ENCODE measurements around the gene LBHD2.

The LBHD2 gene

GRCh38 chr14:103093856-103094405, 9.9 kb downstream of the LBHD2 start:
- ChIA-PET CTCF (interaction anchor here (0.6 to 1.1 kb wide), 3 partner anchors 11 to 199 kb away, joined by 3 read pairs; no protein-coding TSS in a partner anchor), POLR2A (ENCODE audit: low non-redundant PET) (no interaction called here)
- TF ChIP-seq CTCF (conservative IDR thresholded peaks at IDR 0.05; ENCODE audit: low read depth) = no peak
- peak overlapping the region; percentile 3; the same call in 1 of the 2 replicates for H3K27ac ChIP-seq
- DNase-seq (ENCODE audit: low spot score) = no peak

GRCh38 chr14:103094406-103095209, 10.6 kb downstream of the LBHD2 start, which contains the start of gene EXOC3L4:
TSS of gene EXOC3L4 (plus strand) at chr14:103094725. CDS start at chr14:103100220, 5,495 bp downstream.
- POLR2A ChIA-PET (ENCODE audit: low non-redundant PET) = interaction anchor here (0.6 kb wide), 1 partner anchor 183 kb away, joined by 7 read pairs; no protein-coding TSS in a partner anchor
- peak within 1 kb of the TSS; percentile 5; the same call in 1 of the 2 replicates for H3K27ac ChIP-seq
- no peak for DNase-seq (ENCODE audit: low spot score)
- CTCF ChIA-PET = interaction anchor here (0.6 to 1.1 kb wide), 2 partner anchors 10 to 198 kb away, joined by 3 read pairs; no protein-coding TSS in a partner anchor
- no peak for TF ChIP-seq CTCF (conservative IDR thresholded peaks at IDR 0.05; ENCODE audit: low read depth)

GRCh38 chr14:103095210-103095778, 11.3 kb downstream of the LBHD2 start:
- TF ChIP-seq CTCF (conservative IDR thresholded peaks at IDR 0.05; ENCODE audit: low read depth) = no peak
- DNase-seq (ENCODE audit: low spot score) = no peak
- ChIA-PET CTCF (interaction anchor here (0.6 to 1.1 kb wide), 4 partner anchors 10 to 148 kb away, joined by 3 to 6 read pairs (median 3); no protein-coding TSS in a partner anchor), POLR2A (ENCODE audit: low non-redundant PET) (interaction anchor here (0.6 kb wide), 1 partner anchor 182 kb away, joined by 7 read pairs; no protein-coding TSS in a partner anchor)
- H3K27ac ChIP-seq = no peak overlapping the region

GRCh38 chr14:103096387-103096786, 12.4 kb downstream of the LBHD2 start:
- no peak overlapping the region for H3K27ac ChIP-seq
- CTCF ChIA-PET = interaction anchor here (0.9 kb wide), 1 partner anchor 9 kb away, joined by 6 read pairs; no protein-coding TSS in a partner anchor
- POLR2A ChIA-PET (ENCODE audit: low non-redundant PET) = no interaction called here
- DNase-seq (ENCODE audit: low spot score) = no peak
- TF ChIP-seq CTCF (conservative IDR thresholded peaks at IDR 0.05; ENCODE audit: low read depth) = no peak

GRCh38 chr14:103097244-103097993, 13.4 kb downstream of the LBHD2 start:
- DNase-seq (ENCODE audit: low spot score) = no peak
- POLR2A ChIA-PET (ENCODE audit: low non-redundant PET) = no interaction called here
- no peak for TF ChIP-seq CTCF (conservative IDR thresholded peaks at IDR 0.05; ENCODE audit: low read depth)
- no peak overlapping the region for H3K27ac ChIP-seq
- CTCF ChIA-PET = interaction anchor here (0.7 kb wide), 1 partner anchor 178 kb away, joined by 3 read pairs; no protein-coding TSS in a partner anchor

Data from RWPE1 (cell line).